Renal cortical epithelial cell (primary cell): ENCODE measurements around the gene HECW1. TPM values are rescaled to one million over a fixed set of nuclear protein-coding genes. Genes with fewer than 3 reads are reported as not detected.
A peak's percentile ranks its signal among the peaks of the same experiment; 100 is the strongest.
"Not testable (repeated sequence)": the region's sequence is repeated elsewhere in the genome, so short reads cannot be mapped to it uniquely, and the experiment has no call there.

ENCODE experiments used
- DNase-seq: peaks from one replicate; pipeline ENCODE4 v3.0.0-alpha.2; 2011; ENCODE audit warnings: low read depth
- total RNA-seq: library from RNA; depleted of rRNA; stranded (reverse); fragments of >200 nt; gene quantifications from 2 replicates; pipeline ENCODE4 v1.2.3, GENCODE V29; 2014

HECW1 gene
- total RNA-seq, 1 donor from 2014 or later, result 3.1 TPM

DNA sequence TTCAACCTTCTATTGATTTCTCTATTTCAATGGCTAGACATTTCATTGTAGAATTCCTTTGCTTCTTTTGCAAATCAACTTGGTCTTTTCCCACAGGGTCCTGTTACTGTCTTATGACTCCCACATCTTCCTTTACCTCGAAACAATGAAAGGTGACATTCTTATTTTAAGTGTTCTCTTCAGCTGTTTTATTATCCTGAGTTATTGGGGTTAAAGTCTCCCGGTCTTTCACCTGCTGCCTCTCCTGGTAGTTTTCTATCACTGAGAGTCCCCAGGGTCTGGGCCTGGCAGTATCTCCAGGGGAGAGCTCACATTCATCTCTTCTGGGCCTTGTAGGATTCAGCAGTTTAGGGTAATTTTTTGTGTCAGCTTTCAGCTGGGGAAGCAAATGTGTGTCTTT is 95.8 kb downstream of the HECW1 start:
- DNase-seq, result no peak

- DNase-seq, result not testable (repeated sequence)
Measured at GRCh38 chr7:43210539-43210938, 98.1 kb downstream of the HECW1 start.

GRCh38 chr7:43211286-43211685 is 98.8 kb downstream of the HECW1 start:
- DNase-seq, result no peak

DNA sequence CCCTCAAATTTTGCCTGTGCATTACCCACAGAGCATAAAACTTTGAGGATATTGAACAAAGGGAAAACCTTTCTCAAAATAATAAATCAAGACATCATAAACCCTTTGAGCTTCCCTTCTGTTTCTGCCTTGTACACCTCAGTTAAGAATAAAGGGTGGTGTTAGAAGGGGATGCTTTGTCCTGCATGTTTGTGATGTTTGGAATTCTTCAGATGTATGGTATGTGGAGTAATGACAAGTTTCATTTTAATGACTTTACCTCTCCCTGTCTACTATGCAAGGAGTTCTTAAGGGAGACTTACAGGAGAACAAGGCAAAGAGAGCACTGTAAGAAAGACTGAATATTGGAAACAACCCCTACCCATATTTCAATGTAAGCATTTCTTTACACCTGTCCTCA is 99.2 kb downstream of the HECW1 start:
- DNase-seq, result peak; percentile 61

GRCh38 chr7:43212921-43213320 is 100.5 kb downstream of the HECW1 start:
- DNase-seq, result no peak

DNA sequence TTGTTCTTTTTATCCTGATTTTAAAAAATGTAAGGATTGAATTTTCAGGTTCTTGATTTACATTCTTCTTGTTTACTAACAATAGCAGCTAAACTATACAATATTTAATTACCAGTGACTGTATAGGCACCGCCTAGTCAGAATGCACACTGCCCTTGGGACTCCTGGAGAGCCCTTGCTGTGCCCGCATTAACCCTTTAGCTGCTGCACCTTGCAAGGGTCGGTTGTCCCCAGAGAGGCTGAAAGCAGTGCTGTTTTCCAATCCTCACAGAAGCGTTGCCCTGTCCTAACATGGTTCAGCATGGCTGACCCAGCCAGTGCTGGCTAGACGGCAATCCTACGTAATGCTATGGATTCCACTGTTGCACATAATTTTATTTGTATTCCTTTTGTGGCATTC is 102.6 kb downstream of the HECW1 start:
- no peak for DNase-seq

DNA sequence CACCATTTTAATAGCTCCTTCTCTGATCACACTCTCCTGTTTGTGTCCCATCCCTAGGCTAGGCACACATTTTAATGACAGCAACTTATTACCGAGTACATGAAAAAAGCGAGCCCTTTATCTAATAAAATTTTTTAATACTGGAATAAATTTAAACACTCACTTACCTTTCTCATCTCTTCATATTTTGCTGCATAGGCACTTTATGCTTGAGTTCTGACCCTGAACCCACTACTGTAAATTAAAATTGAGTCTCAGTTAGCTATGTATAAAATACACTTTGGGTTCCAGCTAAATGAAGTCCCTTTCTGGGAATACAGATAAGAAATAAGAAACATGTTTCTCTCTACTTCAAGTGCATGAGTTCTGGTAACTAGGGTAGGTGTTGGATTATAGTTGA is 104.6 kb downstream of the HECW1 start:
- no peak for DNase-seq

GRCh38 chr7:43218901-43219300 is 106.5 kb downstream of the HECW1 start:
- not testable (repeated sequence) for DNase-seq

GRCh38 chr7:43220250-43220649 is 107.8 kb downstream of the HECW1 start:
- peak; percentile 58 for DNase-seq

DNA sequence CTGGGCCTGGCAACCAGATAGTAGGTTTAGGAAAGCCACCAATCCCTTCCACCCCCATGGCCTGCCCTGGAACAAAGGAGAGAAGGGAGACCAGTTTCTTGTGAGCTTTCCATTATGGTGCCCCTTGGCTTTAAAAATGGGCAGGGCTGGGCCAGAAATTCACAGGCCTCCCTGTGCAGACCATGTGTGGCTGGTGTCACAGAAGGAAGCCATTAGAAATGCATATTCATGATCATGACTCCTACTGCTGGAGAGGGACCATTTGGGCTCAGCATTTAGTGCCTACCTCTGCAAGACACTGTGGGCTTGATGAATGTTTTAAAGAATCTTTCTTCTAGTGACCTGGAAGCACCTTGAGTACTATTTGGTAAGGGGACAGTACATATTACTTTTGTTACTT is 108.3 kb downstream of the HECW1 start:
- DNase-seq, result no peak

GRCh38 chr7:43229801-43230200 is 117.4 kb downstream of the HECW1 start:
- no peak for DNase-seq

- DNase-seq, result no peak
Measured at GRCh38 chr7:43232366-43232765, 119.9 kb downstream of the HECW1 start.

GRCh38 chr7:43234073-43234472 is 121.6 kb downstream of the HECW1 start:
- DNase-seq, result no peak

DNA sequence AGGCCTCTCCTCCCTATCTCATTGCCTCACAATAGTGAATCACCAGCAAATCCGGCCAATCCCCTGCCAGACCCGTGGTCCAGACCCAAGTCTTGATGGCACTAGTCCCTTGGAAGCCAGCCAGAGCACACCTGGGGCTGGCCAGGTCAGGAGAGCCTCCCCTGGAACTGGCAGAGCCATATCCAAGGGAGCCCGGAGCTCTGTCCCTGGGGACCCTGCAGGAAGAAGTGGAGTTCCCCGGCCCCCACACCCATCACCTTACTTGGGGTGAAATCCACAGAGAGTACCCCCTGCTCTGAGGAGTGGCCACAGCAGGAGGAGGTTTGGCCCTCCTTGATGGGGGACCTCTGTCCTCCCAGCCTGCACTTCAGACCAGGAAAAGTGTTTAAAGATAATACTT is 122.5 kb downstream of the HECW1 start:
- DNase-seq, result no peak

- DNase-seq, result no peak
Measured at GRCh38 chr7:43240565-43240964, 128.1 kb downstream of the HECW1 start.

GRCh38 chr7:43242628-43243255 is 130.3 kb downstream of the HECW1 start:
- no peak for DNase-seq

DNA sequence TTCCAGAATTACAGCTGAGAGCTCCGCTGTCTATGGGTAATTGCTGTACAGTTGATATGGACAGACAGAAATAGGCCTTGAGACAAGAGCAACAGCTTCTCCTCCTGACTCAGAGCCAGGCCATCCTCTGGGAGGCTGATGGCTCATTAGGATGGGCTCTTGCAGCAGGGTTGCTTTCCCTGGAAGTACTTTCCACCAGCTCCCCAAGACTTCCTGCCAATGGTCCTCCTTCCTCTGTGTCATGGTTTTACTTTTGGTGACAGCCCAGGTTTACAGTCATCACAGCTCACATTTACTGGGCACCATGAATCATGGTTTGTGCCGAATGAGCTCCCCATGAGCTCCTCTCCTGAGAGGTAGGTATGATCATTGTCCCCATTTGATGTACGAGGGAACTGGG is 131.8 kb downstream of the HECW1 start:
- DNase-seq, result no peak

GRCh38 chr7:43244784-43245183 is 132.3 kb downstream of the HECW1 start:
- DNase-seq, result no peak

DNA sequence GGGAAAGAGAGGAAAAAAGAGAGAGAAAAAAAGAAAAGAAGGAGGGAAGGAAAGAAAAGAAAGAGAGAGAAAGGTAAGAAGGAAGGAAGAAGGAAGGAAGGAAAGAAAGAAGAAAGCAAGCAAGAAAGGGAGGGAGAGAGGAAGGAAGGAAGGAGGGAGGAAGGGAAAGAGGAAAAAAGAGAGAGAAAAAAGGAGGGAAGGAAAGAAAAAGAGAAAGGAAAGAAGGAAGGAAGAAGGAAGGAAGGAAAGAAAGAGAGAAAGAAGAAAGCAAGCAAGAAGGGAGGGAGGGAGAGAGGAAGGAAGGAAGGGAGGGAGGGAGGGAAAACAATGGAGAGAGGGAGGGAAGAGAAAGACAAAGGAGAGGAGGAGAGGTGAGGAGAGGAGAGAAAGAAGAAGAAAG is 135.3 kb downstream of the HECW1 start:
- DNase-seq, result no peak

GRCh38 chr7:43248553-43248952 is 136.1 kb downstream of the HECW1 start:
- no peak for DNase-seq

- no peak for DNase-seq
Measured at GRCh38 chr7:43248961-43249822, 136.7 kb downstream of the HECW1 start.

- DNase-seq, result no peak
Measured at GRCh38 chr7:43249823-43250145, 137.3 kb downstream of the HECW1 start.
